GM19372 (cell line): ENCODE data around the gene AP5S1.
"Not testable (repeated sequence)": the region's sequence is repeated elsewhere in the genome, so short reads cannot be mapped to it uniquely, and the experiment has no call there.

Source experiments
- ATAC-seq: cut with Tn5 transposase; IDR thresholded peaks from one replicate; pipeline ENCODE4 v1.9.1; 2021; ENCODE audit warnings: mild to moderate bottlenecking, low read depth, moderate library complexity; ENCODE audit not compliant: unreplicated experiment

Gene AP5S1

GRCh38 chr20:3808544-3808943 is 11.8 kb upstream of the AP5S1 start:
- ATAC-seq: no peak

- ATAC-seq: no peak
Measured at GRCh38 chr20:3811467-3812258, 8.7 kb upstream of the AP5S1 start.

DNA sequence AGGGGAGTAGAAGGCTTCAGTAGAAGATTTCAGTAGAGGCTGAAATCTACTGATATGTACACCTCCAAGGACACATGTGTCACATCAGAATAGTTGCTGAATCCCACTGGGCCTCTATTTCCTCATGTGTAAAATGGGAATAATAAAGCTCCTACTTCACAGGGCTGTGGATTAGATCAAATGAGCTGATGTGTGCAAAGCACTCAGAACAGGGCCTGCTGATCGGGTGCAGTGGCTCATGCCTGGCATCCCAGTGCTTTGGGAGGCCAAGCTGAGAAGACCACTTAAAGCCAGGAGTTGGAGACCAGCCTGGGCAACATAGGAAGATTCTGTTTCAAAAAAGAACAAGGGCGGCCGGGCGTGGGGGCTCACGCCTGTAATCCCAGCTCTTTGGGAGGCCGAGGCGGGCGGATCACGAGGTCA is 8.1 kb upstream of the AP5S1 start:
- ATAC-seq: no peak

DNA sequence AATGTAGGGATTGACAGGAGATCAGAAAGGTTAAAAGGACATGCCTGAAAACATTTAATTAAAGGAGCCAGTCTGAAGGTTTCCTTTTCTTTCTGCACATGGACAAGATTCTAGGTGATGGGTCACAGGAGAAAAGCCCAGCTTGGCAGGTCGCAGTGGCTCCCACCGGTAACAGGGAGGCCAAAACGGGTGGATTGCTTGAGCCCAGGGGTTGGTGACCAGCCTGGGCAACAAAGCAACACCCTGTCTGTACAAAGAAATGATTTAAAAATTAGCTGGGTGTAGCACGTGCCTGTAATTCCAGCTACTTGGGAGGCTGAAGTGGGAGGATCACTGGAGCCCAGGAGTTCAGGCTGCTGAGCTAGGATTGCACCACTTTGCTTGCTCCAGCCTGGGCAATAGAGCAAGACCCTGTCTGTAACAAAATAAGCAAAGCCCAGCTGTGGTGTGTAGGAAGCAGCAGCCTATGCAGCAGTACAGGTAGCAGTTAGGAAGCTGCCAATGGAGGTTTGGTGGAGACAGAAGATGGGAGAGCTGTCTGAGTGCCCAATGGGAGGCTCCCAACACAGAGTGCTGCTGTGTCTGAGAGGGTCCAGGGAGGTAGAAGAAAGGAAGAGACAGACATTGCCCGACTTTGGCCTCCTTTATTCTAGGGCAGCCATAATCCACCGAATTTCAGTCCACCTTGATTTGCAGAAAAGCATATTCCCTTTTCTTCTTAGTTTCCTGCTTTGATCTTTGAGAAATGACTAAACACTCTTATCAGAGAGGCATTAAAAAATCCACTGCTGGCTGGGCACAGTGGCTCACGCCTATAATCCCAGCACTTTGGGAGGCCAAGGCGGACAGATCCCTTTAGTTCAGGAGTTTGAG is 7.1 kb upstream of the AP5S1 start:
- no peak for ATAC-seq

- no peak for ATAC-seq
Measured at GRCh38 chr20:3813848-3814581, 6.3 kb upstream of the AP5S1 start.

DNA sequence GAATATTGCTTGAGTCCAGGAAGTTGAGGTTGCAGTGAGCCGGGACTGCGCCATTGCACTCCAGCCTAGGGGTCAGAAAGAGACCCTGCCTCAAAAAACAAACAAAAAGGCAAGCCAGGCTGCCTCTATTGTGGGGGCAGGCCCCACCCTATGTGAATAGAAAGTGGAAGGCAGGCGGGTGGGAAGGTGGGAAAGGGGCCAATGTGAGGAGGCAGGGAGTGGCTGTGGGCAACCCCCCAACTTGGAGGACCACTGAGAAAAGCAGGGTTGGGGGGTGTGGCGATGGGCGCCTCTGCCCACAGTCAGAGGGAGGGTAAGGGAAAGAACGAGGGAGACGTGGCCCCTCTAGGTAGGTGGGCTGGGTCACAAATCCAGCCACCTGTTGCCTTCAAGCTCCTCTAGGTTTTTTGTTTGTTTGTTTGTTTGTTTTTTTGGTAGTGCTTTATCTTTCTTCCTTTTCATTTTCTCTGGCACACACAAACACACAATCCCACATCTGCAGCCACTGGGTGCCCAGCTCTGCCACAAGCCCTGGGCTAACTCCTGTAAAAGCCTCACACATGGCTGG is 5.3 kb upstream of the AP5S1 start:
- no peak for ATAC-seq

- ATAC-seq: no peak
Measured at GRCh38 chr20:3815703-3816315, 4.5 kb upstream of the AP5S1 start.

GRCh38 chr20:3818155-3819151 is 1.9 kb upstream of the AP5S1 start:
- ATAC-seq: no peak

DNA sequence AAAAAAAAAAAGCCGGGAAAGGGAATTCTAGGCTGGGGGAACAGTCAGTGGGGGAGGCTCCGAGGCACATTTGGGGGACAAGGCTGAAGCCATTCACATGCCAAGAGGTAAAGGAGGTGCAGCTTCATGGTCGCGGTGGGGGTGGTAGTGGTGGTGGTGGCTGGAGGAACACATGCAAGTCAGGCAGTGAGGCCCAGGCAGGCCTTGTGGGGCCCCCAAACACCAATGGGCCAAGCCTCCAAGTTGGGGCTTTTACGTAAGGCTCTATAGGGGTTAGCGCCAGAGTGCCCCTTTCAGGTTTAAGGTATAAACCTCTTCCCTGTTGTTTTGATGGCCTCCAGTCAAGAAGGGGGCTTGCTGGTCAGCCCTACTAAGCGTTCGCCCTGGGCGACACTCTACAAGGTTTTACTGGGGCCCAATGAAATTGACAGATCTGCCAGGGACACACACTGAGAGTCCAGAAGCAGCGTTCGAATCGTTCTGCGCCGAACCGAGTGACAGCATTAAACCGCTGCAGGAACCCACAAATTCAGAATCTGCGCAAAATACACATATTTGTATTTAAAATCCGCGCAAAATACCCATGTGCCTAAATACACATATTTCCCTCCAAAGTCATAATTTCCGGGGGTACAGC is 818 bp upstream of the AP5S1 start:
- ATAC-seq: no peak

GRCh38 chr20:3820901-3821727 is 767 bp downstream of the AP5S1 start:
- no peak for ATAC-seq

GRCh38 chr20:3821996-3822395 is 1.6 kb downstream of the AP5S1 start:
- no peak for ATAC-seq

DNA sequence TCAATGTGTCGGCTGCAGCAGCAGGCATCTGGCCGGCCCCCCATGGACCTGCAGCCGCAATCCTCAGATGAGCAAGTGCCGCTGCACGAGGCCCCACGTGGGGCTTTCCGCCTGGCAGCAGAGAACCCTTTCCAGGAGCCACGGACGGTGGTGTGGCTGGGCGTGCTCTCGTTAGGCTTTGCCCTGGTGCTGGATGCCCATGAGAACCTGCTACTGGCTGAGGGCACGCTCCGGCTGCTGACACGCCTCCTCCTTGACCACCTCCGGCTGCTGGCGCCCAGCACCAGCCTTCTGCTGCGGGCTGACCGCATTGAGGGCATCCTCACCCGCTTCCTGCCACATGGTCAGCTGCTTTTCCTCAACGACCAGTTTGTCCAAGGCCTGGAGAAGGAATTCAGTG is 3.5 kb downstream of the AP5S1 start:
- ATAC-seq: no peak

DNA sequence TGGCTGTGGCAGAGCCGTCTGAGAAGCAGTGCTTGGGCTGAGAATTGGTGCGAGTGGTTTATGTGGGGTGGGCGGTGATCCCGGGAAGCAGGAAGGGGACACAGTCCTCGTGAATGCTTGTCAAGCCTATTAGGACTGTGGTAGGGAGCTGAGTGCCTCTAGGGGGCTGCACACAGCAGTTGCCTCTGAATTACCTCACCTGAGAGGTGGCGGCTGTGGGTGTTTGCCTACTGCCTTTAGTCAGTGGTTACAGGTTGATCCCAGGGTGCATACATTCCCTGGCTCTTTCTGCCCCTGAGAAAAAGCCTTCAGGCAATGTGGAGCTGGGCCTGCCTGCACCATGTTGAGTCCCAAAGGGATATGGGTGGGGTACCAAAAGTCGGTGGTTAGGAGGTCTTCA is 5.2 kb downstream of the AP5S1 start:
- no peak for ATAC-seq

DNA sequence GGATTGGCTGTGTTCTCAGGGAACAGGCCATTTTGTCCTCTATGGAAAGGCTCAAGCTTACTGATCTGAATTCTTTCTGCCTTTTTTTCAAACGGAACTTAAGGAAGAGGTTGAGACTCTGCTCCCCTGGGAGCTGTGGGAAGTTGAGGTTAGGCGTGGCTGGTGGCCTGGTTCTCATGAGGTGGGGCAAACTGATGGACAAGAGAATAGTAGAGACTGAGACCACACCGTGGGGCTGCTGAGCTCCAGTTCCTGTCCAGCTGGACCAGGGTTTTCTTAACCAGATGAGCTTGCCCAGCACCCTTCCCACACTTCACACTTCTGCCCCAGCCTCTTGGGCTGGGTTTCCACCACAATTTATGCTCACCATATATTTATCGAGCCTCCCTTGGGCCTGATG is 6.1 kb downstream of the AP5S1 start:
- ATAC-seq: no peak

- no peak for ATAC-seq
Measured at GRCh38 chr20:3828798-3829197, 8.5 kb downstream of the AP5S1 start.

DNA sequence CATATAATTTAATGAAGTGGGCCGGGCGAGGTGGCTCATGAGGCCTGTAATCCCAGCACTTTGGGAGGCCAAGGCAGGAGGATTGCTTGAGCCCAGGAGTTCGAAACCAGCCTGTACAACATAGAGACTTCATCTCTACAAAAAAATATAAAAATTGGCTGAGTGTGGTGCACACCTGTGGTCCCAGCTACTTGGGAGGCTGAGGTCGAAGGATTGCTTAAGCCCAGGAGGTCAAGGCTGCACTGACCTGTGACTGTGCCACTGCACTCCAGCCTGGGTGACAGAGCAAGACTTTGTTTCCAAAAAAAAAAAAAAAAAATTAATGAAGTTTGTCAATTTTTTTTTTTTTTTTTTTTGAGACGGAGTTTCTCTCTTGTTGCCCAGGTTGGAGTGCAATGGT is 9.5 kb downstream of the AP5S1 start:
- ATAC-seq: not testable (repeated sequence)

GRCh38 chr20:3836132-3836531 is 15.8 kb downstream of the AP5S1 start:
- ATAC-seq: no peak

DNA sequence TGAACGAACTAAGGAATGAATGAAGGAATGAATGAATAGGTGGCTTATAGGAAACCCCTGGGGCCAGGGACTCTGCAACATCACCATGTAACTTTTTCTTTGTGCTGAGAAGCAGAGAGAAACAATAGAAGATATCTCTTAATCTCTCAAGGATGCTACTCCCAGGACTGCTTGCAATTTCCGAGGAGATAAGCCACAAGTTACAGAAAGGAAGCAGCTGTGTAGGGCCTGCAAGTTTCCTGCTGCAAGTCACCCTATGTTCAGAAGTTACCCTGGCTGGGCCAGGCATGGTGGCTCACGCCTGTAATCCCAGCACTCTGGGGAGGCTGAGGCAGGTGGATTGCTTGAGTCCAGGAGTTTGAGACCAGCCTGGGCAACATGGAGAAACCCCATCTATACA is 19.0 kb downstream of the AP5S1 start:
- ATAC-seq: no peak
